GM12878 (cell line): ENCODE results near the gene ZDHHC14. TPM values are rescaled to one million over a fixed set of nuclear protein-coding genes. Genes with fewer than 3 reads are reported as not detected.

Source experiments
- ATAC-seq: fragments of 200-7000 bp; cut with Tn5 transposase; 3 replicates; pipeline ENCODE4 v1.9.1; 2020; ENCODE audit warnings: mild to moderate bottlenecking, moderate library complexity
- BruUV-seq: library from RNA; stranded (reverse); fragments of 400-500 nt; replicated peaks from 2 replicates; lab custom pipeline; 2021; lab: Mats Ljungman, UMichigan
- CTCF ChIA-PET: fragments of 300-600 bp; sonication (Branson Sonifier 250); formaldehyde crosslinking; extraction: SDS; loops from one replicate; lab custom pipeline; 2021; ENCODE audit warnings: inconsistent platforms; lab: Yijun Ruan, JAX
- POLR2A ChIA-PET: fragments of 350-600 bp; formaldehyde crosslinking; extraction: SDS; loops from one replicate; lab custom pipeline; 2021; ENCODE audit warnings: inconsistent platforms; lab: Charles Lee
- RAD21 ChIA-PET: fragments of 300-600 bp; sonication (Branson Sonifier 250); formaldehyde crosslinking; loops from one replicate; lab custom pipeline; 2023; ENCODE audit warnings: antibody characterized with exemption; ENCODE audit not compliant: unreplicated experiment; lab: Charles Lee
- SMC1A ChIA-PET: fragments of 300-600 bp; sonication (Branson Sonifier 250); formaldehyde crosslinking; loops from one replicate; lab custom pipeline; 2023; ENCODE audit not compliant: unreplicated experiment, uncharacterized antibody; lab: Charles Lee
- DNase-seq: peaks from one replicate; pipeline ENCODE4 v3.0.0-alpha.2; 2011; ENCODE audit warnings: low read depth, low spot score
- FAIRE-seq: peaks from 3 replicates; lab custom pipeline; 2011; peaks lifted over from hg19 to GRCh38; lab: Jason Lieb, UNC
- H2AFZ ChIP-seq: 2 replicates; pipeline ENCODE4 v1.6.0; 2011; ENCODE audit warnings: low read depth, low read length, control low read depth; ENCODE audit not compliant: control insufficient read depth
- H3K27ac ChIP-seq: 2 replicates; pipeline ENCODE4 v1.5.1; 2011; ENCODE audit warnings: control low read depth; ENCODE audit not compliant: control insufficient read depth, insufficient read depth
- H3K27me3 ChIP-seq, 2 experiments: replicated peaks in 1 of 2; 2 replicates each; pipeline versions ENCODE4 v1.6.0 to v1.6.1; 2011; ENCODE audit warnings: low read length in 1 of 2; ENCODE audit not compliant: control insufficient read depth in 2 of 2, insufficient read depth in 2 of 2
- H3K36me3 ChIP-seq, 2 experiments: 2 replicates each; pipeline ENCODE4 v1.5.1; 2011; ENCODE audit warnings: low read length in 1 of 2; ENCODE audit not compliant: control insufficient read depth in 2 of 2, insufficient read depth in 2 of 2
- H3K4me1 ChIP-seq: 2 replicates; pipeline ENCODE4 v1.6.1; 2011; ENCODE audit warnings: mild to moderate bottlenecking, low read length, moderate library complexity, mixed read lengths; ENCODE audit not compliant: control insufficient read depth, insufficient read depth
- H3K4me2 ChIP-seq: 2 replicates; pipeline ENCODE4 v1.6.0; 2011; ENCODE audit warnings: control low read depth; ENCODE audit not compliant: control insufficient read depth, insufficient read depth
- H3K4me3 ChIP-seq: fragments of 200-600 bp; sonication (generic); 2 replicates; pipeline ENCODE4 v1.5.1; 2016
- H3K79me2 ChIP-seq: 2 replicates; pipeline ENCODE4 v1.6.0; 2011; ENCODE audit warnings: low read length; ENCODE audit not compliant: control insufficient read depth, insufficient read depth
- H3K9ac ChIP-seq: 2 replicates; pipeline ENCODE4 v1.8.0; 2011; ENCODE audit warnings: low read length, control low read depth, mixed read lengths; ENCODE audit not compliant: control insufficient read depth, insufficient read depth
- H3K9me3 ChIP-seq: replicated peaks from 3 replicates; pipeline ENCODE4 v1.5.1; 2011; ENCODE audit warnings: mild to moderate bottlenecking, low read length; ENCODE audit not compliant: control insufficient read depth, insufficient read depth
- H4K20me1 ChIP-seq: 2 replicates; pipeline ENCODE4 v1.6.0; 2011; ENCODE audit not compliant: control insufficient read depth, insufficient read depth
- CHD4 ChIP-seq: fragments of 200-600 bp; sonication (generic); IDR thresholded peaks from 2 replicates; pipeline ENCODE4 v1.6.1; 2016; ENCODE audit warnings: mild to moderate bottlenecking
- KDM1A ChIP-seq: fragments of 200-600 bp; sonication (generic); IDR thresholded peaks from 2 replicates; pipeline ENCODE4 v1.6.1; 2016; ENCODE audit warnings: borderline replicate concordance
- NR2C2 ChIP-seq: IDR thresholded peaks from 2 replicates; pipeline ENCODE4 v1.6.1; 2011; ENCODE audit warnings: borderline replicate concordance, low read depth; ENCODE audit not compliant: control insufficient read depth, insufficient read length
- PBX3 ChIP-seq: IDR thresholded peaks from 2 replicates; pipeline ENCODE4 v1.6.1; 2011; ENCODE audit warnings: mild to moderate bottlenecking, low read depth, low read length, moderate library complexity; ENCODE audit not compliant: insufficient replicate concordance
- POLR2AphosphoS2 ChIP-seq: IDR thresholded peaks from 2 replicates; pipeline ENCODE4 v1.6.1; 2011; ENCODE audit warnings: low read depth, mild to moderate bottlenecking, low read length, improper control_type of control experiment, moderate library complexity
- SMC3 ChIP-seq: IDR thresholded peaks from 2 replicates; pipeline ENCODE4 v1.6.1; 2011; ENCODE audit warnings: low read length, improper control_type of control experiment, borderline replicate concordance
- SREBF1 ChIP-seq: IDR thresholded peaks from 2 replicates; pipeline ENCODE4 v1.6.1; 2012; ENCODE audit warnings: mild to moderate bottlenecking, low read length
- SUPT20H ChIP-seq: IDR thresholded peaks from 2 replicates; pipeline ENCODE4 v1.6.1; 2011; ENCODE audit warnings: low read depth, mild to moderate bottlenecking, low read length, moderate library complexity, borderline replicate concordance; ENCODE audit not compliant: control insufficient read depth
- WGBS: methylation state at CpG from one replicate; pipeline ENCODE4 v1.1.6; 2016; ENCODE audit warnings: low lambda C conversion rate; ENCODE audit not compliant: insufficient replicate concordance, insufficient coverage; ENCODE audit errors: missing lambda C conversion rate; 5-methylcytosine and 5-hydroxymethylcytosine counted together
- in situ Hi-C: fragments of 300-500 bp; cut with MboI; formaldehyde crosslinking; loops from 9 replicates; pipeline ENCODE4 v1.14.3; 2018; ENCODE audit warnings: mixed read lengths
- intact Hi-C: fragments of 100-400 bp; cut with micrococcal nuclease; formaldehyde crosslinking; loops from one replicate; pipeline ENCODE4 v1.14.2; 2022; ENCODE audit not compliant: unreplicated experiment
- polyA plus RNA-seq, 11 experiments: library from polyadenylated mRNA; depleted of rRNA in 4 of 11; unstranded in 6 of 11; stranded (reverse) in 5 of 11; fragments of >200 nt; fragmentation: Nextera tagmentation in 4 of 11; fragmentation: Illumina TruSeq in 1 of 11; extraction: Ambion mirVana in 4 of 11; extraction: Trizol in 1 of 11; gene quantifications; 1 replicate in 1 of 11; 2 replicates in 10 of 11; pipeline versions ENCODE4 v1.2.1 to v1.2.3, GENCODE V29; 2011 to 2016; ENCODE audit warnings: inconsistent platforms in 2 of 11, missing spikeins in 2 of 11, low read depth in 1 of 11
- total RNA-seq, 4 experiments: library from RNA; depleted of rRNA in 3 of 4; stranded (reverse); fragments of >200 nt in 3 of 4; fragmentation: Illumina TruSeq in 1 of 4; extraction: Trizol in 1 of 4; gene quantifications; 2 replicates each; pipeline versions ENCODE4 v1.2.1 to v1.2.3, GENCODE V29; 2013 to 2021
- TF ChIP-seq, protein P1 (sequence below): fragments of 450-650 bp; IDR thresholded peaks from 2 replicates; pipeline ENCODE4 v1.6.1; 2017; ENCODE audit warnings: low read depth, mild to moderate bottlenecking, moderate library complexity

ZDHHC14 gene
- total and polyA plus RNA-seq, 10 of the 15 experiments (the other 5 are each of a cell fraction or from before 2014, with no cell fraction given), result 0.15 to 16.0 (median 0.76) TPM; not detected in 1

- intact Hi-C loops, result no loop called here
- DNase-seq, result no peak
- Histone ChIP-seq H2AFZ (no peak overlapping the region), H3K27ac (no peak overlapping the region), H3K36me3 (peaks cover 0 to 3% of the 10 kb centered on the region in 2 experiments; a peak in 2 of 4 replicates), H3K9ac (no peak overlapping the region), H4K20me1 (no peaks in the 10 kb centered on the region), H3K27me3 (no peaks in the 10 kb centered on the region), H3K9me3 (no peaks in the 10 kb centered on the region), H3K4me2 (no peak overlapping the region), H3K4me3 (no peak overlapping the region), H3K4me1 (no peaks in the 10 kb centered on the region), H3K79me2 (no peaks in the 10 kb centered on the region)
- POLR2A ChIA-PET, result no interaction called here
- CTCF ChIA-PET, result no interaction called here
- in situ Hi-C loops, result no loop called here
- SMC1A ChIA-PET, result no interaction called here
- WGBS, result 70% methylated on average over 16 of the region's 16 CpGs
- no TSS peak for BruUV-seq
- no peak for FAIRE-seq
- no peak for TF ChIP-seq SUPT20H
- no peak for TF ChIP-seq SREBF1
- TF ChIP-seq KDM1A, result no peak
- TF ChIP-seq, protein P1, sequence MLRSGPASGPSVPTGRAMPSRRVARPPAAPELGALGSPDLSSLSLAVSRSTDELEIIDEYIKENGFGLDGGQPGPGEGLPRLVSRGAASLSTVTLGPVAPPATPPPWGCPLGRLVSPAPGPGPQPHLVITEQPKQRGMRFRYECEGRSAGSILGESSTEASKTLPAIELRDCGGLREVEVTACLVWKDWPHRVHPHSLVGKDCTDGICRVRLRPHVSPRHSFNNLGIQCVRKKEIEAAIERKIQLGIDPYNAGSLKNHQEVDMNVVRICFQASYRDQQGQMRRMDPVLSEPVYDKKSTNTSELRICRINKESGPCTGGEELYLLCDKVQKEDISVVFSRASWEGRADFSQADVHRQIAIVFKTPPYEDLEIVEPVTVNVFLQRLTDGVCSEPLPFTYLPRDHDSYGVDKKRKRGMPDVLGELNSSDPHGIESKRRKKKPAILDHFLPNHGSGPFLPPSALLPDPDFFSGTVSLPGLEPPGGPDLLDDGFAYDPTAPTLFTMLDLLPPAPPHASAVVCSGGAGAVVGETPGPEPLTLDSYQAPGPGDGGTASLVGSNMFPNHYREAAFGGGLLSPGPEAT, result no peak
- TF ChIP-seq SMC3, result no peak
- no peak for TF ChIP-seq NR2C2
- TF ChIP-seq PBX3, result no peak
- TF ChIP-seq CHD4, result no peak
- TF ChIP-seq POLR2AphosphoS2, result no peak
- RAD21 ChIA-PET, result no interaction called here
- ATAC-seq, result no peak
Observed at GRCh38 chr6:157653521-157653920, 272.5 kb downstream of the ZDHHC14 start.
